Osteoblast (primary cell): Measurements from ENCODE around the gene ZNF576. TPM values are rescaled to one million over a fixed set of nuclear protein-coding genes. Genes with fewer than 3 reads are reported as not detected.

Experiments used
- DNase-seq: peaks from one replicate; pipeline ENCODE4 v3.0.0; 2011; ENCODE audit warnings: low spot score, mixed read lengths; ENCODE audit not compliant: insufficient read length; ENCODE audit errors: missing footprints
- H2AFZ ChIP-seq: 2 replicates; pipeline ENCODE4 v1.6.0; 2011; ENCODE audit warnings: mild to moderate bottlenecking, low read length
- H3K27ac ChIP-seq: 2 replicates; pipeline ENCODE4 v1.5.1; 2011; ENCODE audit warnings: mild to moderate bottlenecking, low read depth, low read length, moderate library complexity
- H3K27me3 ChIP-seq: 2 replicates; pipeline ENCODE4 v1.6.0; 2012; ENCODE audit warnings: mild to moderate bottlenecking, control low read depth, inconsistent platforms, low read length, moderate library complexity; ENCODE audit not compliant: insufficient read depth
- H3K36me3 ChIP-seq: 2 replicates; pipeline ENCODE4 v1.5.1; 2011; ENCODE audit warnings: mild to moderate bottlenecking, low read length, control low read depth, moderate library complexity; ENCODE audit not compliant: insufficient read depth
- H3K4me1 ChIP-seq: 2 replicates; pipeline ENCODE4 v1.5.1; 2011; ENCODE audit warnings: mild to moderate bottlenecking, low read length, control low read depth, moderate library complexity; ENCODE audit not compliant: insufficient read depth
- H3K4me2 ChIP-seq: 2 replicates; pipeline ENCODE4 v1.6.0; 2011; ENCODE audit warnings: mild to moderate bottlenecking, low read length; ENCODE audit not compliant: insufficient read depth
- H3K4me3 ChIP-seq: fragments of 200-600 bp; sonication (generic); 3 replicates; pipeline ENCODE4 v1.5.1; 2012; ENCODE audit warnings: mild to moderate bottlenecking, low read length, inconsistent platforms; ENCODE audit not compliant: insufficient read depth
- H3K79me2 ChIP-seq: 2 replicates; pipeline ENCODE4 v1.6.0; 2012; ENCODE audit warnings: mild to moderate bottlenecking, low read length, control low read depth, inconsistent platforms; ENCODE audit not compliant: insufficient read depth
- H3K9me3 ChIP-seq: 2 replicates; pipeline ENCODE4 v1.5.1; 2011; ENCODE audit warnings: low read depth, low read length, control low read depth
- H4K20me1 ChIP-seq: 2 replicates; pipeline ENCODE4 v1.6.0; 2012; ENCODE audit warnings: mild to moderate bottlenecking, low read length, control low read depth; ENCODE audit not compliant: insufficient read depth
- CTCF ChIP-seq: IDR thresholded peaks from 2 replicates; pipeline ENCODE4 v1.5.1; 2011; ENCODE audit warnings: mild to moderate bottlenecking, low read depth, low read length, moderate library complexity; ENCODE audit errors: extremely low read depth
- total RNA-seq: library from RNA; depleted of rRNA; stranded (reverse); fragments of >200 nt; gene quantifications from 2 replicates; pipeline ENCODE4 v1.2.3, GENCODE V29; 2012

Gene ZNF576
- total RNA-seq, 1 donor: 9.4 TPM

GRCh38 chr19:43555185-43555770 lies 41.1 kb upstream of the ZNF576 start:
- DNase-seq: peak; percentile 97
- peaks cover 37% of the 10 kb centered on the region for H3K36me3 ChIP-seq
- peak; percentile 91 for TF ChIP-seq CTCF

GRCh38 chr19:43560687-43561086 lies 35.7 kb upstream of the ZNF576 start:
- Histone ChIP-seq H3K36me3 (peaks cover 8% of the 10 kb centered on the region), H3K4me1 (peaks cover 33% of the 10 kb centered on the region), H3K27ac (peak overlapping the region; percentile 89), H2AFZ (peak overlapping the region; percentile 20), H3K27me3 (no peaks in the 10 kb centered on the region), H3K9me3 (no peaks in the 10 kb centered on the region), H3K4me3 (no peak overlapping the region), H3K79me2 (peaks cover 24% of the 10 kb centered on the region), H3K4me2 (peak overlapping the region; percentile 5), H4K20me1 (no peaks in the 10 kb centered on the region)
- peak; percentile 47 for TF ChIP-seq CTCF
- DNase-seq: peak; percentile 90

More at GRCh38 chr19:43555185-43555770, 41.1 kb upstream of the ZNF576 start:
- H3K79me2 ChIP-seq: peaks cover 8% of the 10 kb centered on the region
- H3K4me3 ChIP-seq: no peak overlapping the region
- no peak overlapping the region for H3K4me2 ChIP-seq
- peak overlapping the region; percentile 11 for H3K27ac ChIP-seq
- H3K9me3 ChIP-seq: no peaks in the 10 kb centered on the region
- peaks cover 8% of the 10 kb centered on the region for H3K4me1 ChIP-seq
- no peak overlapping the region for H2AFZ ChIP-seq
- H3K27me3 ChIP-seq: no peaks in the 10 kb centered on the region
- H4K20me1 ChIP-seq: peaks cover 3% of the 10 kb centered on the region

- Histone ChIP-seq H3K4me1 (peaks cover 33% of the 10 kb centered on the region), H3K27ac (peak overlapping the region; percentile 89), H3K9me3 (no peaks in the 10 kb centered on the region), H3K36me3 (peaks cover 4% of the 10 kb centered on the region), H3K79me2 (peaks cover 23% of the 10 kb centered on the region), H3K4me3 (no peak overlapping the region), H4K20me1 (no peaks in the 10 kb centered on the region), H3K27me3 (no peaks in the 10 kb centered on the region), H3K4me2 (peak overlapping the region; percentile 5), H2AFZ (no peak overlapping the region)
- TF ChIP-seq CTCF: no peak
- DNase-seq: peak; percentile 4
These were observed 35.0 kb upstream of the ZNF576 start for GRCh38 chr19:43561139-43561970.

GRCh38 chr19:43562226-43562697 lies 34.1 kb upstream of the ZNF576 start:
- Histone ChIP-seq H3K4me2 (no peak overlapping the region), H3K4me1 (peaks cover 31% of the 10 kb centered on the region), H4K20me1 (no peaks in the 10 kb centered on the region), H3K79me2 (peaks cover 26% of the 10 kb centered on the region), H3K27me3 (no peaks in the 10 kb centered on the region), H3K9me3 (no peaks in the 10 kb centered on the region), H2AFZ (no peak overlapping the region), H3K4me3 (no peak overlapping the region), H3K27ac (peak overlapping the region; percentile 89), H3K36me3 (peaks cover 4% of the 10 kb centered on the region)
- no peak for TF ChIP-seq CTCF
- no peak for DNase-seq
